ENCODE measurements around the gene PIAS2.

- no peak for TF ChIP-seq SIN3A (IDR thresholded peaks at IDR 0.05; ENCODE audit: borderline replicate concordance, insufficient read depth, low read length)
- no peak for TF ChIP-seq POLR2AphosphoS5 (IDR thresholded peaks at IDR 0.05; ENCODE audit: low read depth, low read length)
- no peak for TF ChIP-seq REST (IDR thresholded peaks at IDR 0.05; ENCODE audit: insufficient read depth in 1 of 2, low read depth in 2 of 2, low read length in 2 of 2)
- no peak for TF ChIP-seq TAF1 (IDR thresholded peaks at IDR 0.05; ENCODE audit: borderline replicate concordance, insufficient read depth, low read length)
- no peak for TF ChIP-seq FOXP2 (optimal IDR thresholded peaks at IDR 0.05; ENCODE audit: borderline replicate concordance, extremely low read depth, extremely low read length, insufficient read depth)
Measured at GRCh38 chr18:46958209-46958608, 40.9 kb upstream of the PIAS2 start.

Data from PFSK-1 (cell line).